GM18502 (cell line): ENCODE results near the gene TRAF7.
"Not testable (repeated sequence)": the region's sequence is repeated elsewhere in the genome, so short reads cannot be mapped to it uniquely, and the experiment has no call there.

Experiments
- ATAC-seq: cut with Tn5 transposase; IDR thresholded peaks from one replicate; pipeline ENCODE4 v1.9.1; 2021; ENCODE audit warnings: mild to moderate bottlenecking; ENCODE audit not compliant: unreplicated experiment, poor library complexity

Gene TRAF7

DNA sequence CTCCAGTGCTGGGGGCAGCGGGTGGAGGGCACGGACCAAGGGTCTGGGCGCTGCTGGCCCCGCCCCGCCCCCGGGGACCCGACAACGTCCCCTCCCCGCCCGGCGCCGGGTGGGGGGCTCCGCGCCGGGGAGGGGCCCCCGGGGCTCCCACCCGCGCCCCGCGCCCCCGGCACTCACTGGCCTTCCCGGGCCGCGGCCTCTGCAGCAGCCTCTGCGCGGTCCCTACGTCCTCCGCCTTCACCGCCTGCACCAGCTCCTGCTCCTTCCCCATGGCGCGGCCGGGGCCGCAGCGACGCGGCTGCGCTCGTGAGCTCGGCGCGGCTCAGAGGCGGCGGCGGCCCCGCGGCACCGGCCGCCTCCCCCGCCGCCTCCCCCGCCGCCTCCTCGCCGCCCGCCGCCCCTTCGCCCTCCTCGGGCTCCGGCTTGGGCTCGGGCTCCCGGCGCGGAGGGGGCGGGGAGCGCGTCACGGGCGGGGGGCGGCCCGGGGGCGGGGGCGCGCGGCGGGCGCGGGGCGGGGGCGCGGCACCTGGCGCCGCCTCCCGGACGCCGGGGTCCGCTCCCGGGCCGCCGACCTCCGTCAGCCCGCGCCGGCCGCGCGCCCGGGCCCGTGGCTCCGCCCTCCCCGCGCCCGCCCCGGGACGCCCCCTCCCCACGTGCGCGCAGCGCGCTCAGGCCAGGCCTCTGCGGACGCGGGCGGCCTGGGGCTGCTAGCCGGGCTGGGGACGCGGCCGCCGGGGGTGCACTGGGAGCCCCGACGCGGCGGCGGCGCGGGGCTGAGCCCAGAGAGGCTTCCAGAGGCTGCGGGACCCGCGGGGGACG is 40.8 kb downstream of the TRAF7 start, which contains the start of gene CASKIN1:
Gene CASKIN1, minus strand, starts transcription at position 444 of the 819 bp plus-strand sequence. Its CDS starts 173 bp downstream, at position 271.
- no peak for ATAC-seq

DNA sequence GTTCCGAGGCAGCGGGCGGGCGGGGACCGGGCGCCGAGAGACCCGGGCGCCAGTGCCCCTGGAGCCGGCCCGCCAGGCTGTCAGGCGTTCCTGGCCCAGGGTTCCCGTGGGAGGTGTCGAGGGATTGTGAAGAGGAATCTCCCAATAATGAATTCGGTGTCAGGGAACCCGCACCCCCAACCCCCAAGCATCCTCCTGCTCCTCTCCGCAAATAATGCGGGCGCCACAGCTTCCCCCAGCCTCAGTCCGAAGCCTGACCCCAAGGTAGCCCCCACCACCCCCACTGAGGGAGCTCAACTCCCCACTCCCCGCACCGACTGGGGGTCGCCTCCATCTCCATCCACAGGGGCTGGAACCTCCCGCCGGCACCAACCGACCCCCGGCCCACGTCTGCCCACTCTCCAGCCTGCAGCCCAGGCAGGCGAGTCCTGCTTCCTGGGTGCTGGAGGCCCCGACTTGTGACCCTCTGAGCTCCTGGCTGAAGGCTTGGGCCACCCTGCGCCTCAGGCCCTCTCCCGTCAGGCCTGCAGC is 41.5 kb downstream of the TRAF7 start:
- ATAC-seq: no peak

DNA sequence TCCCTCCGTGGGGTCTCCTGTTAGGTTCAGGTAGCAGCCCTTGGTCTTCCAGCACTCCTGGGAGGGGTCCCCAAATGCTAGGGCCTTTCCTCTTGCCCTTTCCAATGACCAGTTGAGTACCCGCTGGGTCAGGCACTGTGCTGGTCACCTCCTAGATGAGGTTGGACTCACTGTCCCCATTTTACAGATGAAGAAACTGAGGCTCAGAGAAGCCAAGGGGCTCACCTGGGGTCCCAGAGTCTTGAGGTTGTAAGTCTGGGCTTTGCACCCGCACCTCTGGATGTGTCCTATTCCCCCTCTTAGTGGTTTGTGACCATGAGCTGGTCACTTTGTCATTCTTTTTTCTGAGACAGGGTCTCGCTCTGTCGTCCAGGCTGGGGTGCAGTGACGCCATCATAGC is 42.2 kb downstream of the TRAF7 start:
- no peak for ATAC-seq

DNA sequence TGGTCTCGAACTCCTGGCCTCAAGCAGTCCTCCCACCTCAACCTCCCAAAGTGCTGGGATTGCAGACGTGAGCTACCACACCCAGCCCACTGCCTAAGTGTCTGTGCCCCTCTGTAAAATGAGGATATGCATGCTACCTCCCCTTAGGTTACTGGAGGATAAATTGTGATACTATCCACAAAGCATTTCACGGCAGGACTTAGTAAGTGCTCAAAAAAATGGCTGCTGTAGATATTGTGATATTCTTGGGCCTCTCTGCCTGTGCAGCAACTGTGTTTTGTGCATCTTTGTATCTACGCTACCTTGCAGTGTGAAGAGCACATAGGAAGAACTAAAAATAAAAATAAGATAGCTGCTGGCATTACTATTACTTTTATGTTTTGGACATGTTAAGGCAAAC is 42.7 kb downstream of the TRAF7 start:
- no peak for ATAC-seq

DNA sequence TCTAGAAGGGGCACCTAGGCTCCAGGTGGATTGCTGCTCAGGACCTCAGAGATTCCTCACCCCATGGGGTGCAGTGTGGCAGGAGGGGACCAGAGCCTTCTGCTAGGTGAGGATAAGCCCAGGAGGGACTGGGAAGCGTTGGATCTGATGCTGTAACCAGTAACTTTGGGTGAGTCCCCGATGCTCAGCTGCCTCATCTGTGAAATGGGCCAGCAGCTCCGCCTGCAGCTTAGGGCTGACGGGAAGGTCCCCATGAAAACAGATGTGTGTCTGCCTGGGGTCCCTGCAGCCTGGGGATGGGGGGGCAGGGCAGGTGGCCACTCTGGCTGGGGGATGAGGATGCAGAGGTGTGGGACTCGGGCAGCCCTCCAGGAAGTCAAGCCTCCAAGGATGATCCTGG is 43.5 kb downstream of the TRAF7 start:
- ATAC-seq: no peak

DNA sequence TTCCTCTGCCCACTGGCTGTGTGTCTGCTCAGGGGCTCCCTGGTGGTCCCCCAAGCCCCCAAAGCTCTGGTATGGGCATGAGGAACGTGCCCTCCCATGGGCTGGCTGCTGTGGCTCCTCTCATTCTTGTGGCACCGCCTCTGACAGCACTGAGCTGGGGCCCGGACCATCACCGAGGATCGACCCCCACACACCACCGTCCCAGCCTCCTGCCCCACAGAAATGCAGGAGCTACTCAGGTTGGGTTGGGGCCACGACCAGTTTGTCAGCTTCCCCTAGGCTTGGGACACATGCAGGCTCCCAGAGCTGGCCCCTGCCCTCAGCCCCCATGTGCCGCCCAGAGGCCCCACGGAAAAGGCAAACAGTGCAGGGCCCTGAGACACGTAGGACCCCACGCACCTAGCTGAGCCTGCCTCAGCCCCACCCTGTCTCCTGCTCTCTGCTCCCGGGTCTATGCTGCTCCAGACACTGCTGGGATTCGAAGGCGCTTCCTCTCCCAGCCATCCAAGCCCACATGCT is 44.1 kb downstream of the TRAF7 start:
- no peak for ATAC-seq

DNA sequence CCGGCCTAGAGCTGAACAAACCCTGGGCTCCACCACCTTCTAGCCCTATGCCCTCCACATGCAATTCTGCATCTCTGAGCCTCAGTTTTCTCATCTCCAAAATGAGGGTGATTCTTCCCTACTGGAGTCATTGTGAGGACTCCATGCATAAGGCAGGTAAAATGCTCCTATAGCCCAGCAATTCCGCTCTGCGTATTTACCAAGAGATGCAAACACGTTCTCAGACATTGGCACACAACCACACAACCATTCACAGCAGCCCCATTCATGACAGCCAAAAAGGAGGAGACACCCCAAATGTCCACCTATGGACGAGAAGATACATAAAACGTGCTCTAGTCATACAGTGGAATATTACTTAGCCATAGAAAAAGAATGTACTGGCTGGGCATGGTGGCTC is 44.7 kb downstream of the TRAF7 start:
- ATAC-seq: no peak

DNA sequence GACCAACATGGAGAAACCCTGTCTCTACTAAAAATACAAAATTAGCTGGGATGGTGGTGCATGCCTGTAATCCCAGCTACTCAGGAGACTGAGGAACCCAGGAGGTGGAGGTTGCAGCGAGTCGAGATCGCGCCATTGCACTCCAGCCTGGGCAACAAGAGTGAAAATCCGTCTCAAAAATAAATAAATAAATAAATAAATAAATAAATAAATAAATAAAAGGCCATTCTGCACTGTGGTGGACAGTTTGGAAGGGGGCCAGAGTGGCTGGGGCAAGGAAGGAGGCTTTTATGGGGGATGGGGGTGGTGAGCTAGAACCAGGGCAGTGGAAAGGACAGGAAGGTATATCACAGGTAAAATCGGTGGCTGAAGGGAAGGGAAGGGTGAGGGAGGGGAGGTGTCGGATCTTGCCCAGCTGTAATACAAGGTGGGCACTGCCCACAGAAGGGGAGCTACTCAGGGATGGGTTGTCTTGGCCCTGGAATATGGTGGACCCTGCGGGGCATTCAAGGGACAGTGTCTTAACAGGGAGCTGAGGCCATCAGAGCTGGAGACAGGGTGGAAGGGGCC is 47.6 kb downstream of the TRAF7 start:
- ATAC-seq: not testable (repeated sequence)

DNA sequence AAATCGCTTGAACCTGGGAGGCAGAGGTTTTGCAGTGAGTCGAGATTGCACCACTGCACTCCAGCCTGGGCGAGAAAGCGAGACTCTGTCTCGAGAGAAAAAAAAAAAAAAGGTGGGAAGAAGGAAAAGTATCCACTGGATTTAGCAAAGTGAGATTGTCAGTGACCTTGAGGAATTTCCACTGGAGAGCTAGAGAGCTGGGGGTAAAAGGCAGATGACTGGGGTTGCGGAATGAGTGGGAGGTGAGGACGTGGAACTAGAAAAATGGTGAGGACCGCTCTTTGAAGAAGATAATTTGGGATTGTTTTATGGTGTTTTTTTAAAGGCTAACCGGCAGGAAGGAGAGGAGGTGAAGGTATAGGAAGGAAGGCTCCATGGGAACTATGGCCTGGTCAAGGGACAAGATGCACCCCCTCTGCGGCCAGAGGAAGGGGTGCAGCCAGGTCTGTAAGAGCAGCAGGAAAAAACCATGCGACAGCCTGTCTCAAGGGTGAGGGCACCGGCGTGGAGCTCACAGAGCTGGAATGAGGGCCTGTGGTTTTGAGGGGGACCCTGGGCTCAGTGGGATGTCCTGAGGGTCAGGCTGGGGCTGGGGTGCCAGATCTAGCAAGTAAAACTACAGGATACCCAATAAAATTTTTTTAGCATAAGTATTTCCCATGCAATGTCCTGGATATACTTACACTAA is 49.0 kb downstream of the TRAF7 start:
- no peak for ATAC-seq

DNA sequence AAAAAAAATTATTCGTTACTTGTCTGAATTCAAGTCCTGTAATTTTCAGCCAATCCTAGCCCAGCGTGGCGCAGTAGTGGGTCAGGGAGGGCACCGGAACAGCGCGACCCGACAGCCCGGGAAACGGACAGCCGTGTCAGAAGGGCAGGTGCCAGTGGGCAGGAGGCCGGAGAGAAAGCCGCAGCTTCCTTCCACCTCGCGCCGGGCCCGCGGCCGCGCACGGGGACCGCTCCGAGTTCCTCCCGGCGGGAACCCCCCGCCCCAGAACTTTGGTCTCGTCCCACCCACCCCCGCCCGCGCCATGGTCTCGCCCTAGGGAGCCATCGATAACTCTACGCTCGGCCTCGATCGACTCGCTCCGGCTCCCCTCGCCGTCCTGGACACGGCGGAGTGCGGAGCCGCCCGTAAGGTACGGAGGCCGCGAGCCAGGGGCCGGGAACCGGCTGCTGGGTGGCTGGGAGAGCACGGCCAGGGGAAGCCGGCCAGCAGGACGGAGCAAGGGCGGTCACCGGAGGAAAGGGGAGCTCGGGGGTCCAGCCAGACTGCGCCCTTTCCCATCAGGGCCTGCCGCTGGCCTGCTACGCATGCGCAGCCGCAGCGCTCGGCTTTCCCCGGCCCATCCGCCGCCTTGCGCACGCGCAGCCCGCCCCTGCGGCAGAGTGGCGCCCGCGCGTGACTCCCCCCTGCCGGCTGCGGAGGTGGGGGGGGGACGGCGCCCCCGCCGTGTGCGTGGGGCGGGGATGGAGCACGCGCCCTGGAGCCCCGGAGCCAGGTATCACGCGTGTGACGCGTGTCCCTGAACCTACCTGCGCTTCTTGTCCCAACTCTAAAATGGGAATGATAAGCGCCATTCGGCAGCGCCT is 49.8 kb downstream of the TRAF7 start, which contains the start of gene MLST8:
Gene MLST8, plus strand, starts transcription at position 351 of the 863 bp plus-strand sequence. CDS start 632 bp downstream, outside the sequence.
- peak; percentile 74 for ATAC-seq

DNA sequence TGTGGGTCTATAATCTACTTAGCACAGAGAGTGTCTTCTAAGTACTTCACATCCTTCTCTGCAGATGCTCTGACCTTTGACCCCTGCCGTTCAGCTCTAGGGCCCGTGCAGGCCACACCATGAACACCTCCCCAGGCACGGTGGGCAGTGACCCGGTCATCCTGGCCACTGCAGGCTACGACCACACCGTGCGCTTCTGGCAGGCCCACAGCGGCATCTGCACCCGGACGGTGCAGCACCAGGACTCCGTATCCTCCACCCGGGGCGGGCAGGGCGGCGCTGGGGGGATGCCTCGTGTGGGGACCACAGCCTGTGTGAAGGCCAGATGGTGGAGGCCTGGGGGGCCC is 50.4 kb downstream of the TRAF7 start:
- peak; percentile 14 for ATAC-seq

DNA sequence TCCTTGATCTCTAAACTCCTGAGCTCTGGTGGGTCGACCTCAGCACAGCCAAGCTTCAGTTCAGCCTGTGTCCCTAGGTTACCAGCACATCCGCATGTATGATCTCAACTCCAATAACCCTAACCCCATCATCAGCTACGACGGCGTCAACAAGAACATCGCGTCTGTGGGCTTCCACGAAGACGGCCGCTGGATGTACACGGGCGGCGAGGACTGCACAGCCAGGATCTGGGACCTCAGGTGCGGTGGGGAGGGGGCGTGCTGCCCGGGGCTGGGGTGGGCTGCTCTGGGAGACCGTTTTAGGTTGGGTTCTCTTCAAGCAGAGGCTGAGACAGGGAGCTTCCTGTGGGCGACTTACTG is 50.8 kb downstream of the TRAF7 start:
- ATAC-seq: no peak

DNA sequence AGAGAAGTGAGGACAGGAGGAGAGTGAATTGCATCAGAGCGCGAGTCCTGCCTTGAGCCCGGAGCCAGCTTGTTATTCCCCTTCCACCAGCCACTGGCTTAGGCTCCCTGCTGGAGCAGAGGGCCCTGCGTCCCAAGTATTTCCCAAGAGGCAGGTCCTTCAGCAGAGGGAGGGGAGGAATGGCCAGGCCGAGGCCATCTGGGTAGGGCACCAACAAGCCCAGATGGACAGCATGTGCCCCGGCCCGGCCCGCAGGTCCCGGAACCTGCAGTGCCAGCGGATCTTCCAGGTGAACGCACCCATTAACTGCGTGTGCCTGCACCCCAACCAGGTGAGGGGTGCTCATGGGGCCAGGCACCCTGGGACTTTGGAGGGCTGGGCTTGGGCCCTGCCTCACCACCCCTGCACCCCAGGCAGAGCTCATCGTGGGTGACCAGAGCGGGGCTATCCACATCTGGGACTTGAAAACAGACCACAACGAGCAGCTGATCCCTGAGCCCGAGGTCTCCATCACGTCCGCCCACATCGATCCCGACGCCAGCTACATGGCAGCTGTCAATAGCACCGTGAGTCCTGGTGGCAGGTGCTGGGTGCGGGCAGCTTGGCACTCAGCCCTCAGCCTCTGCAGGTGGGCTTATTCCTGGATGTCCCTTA is 51.3 kb downstream of the TRAF7 start:
- ATAC-seq: no peak

DNA sequence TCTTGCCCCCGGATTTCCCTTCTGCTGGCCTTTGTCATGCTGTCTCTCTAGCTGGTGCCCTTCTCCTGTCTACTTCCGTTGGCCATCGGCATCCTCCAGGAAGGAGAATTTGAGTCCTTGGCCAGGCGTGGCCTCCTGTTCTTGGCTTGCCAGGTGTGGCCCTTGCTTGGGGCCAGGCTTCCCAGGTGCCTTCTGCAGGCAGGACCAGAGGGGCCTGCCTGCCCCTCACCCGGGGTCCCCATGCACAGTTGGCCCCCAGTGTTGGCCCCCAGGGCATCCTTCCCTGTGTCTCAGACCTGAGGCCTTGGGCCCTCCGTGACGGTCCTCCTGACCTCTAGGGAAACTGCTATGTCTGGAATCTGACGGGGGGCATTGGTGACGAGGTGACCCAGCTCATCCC is 52.3 kb downstream of the TRAF7 start:
- no peak for ATAC-seq

DNA sequence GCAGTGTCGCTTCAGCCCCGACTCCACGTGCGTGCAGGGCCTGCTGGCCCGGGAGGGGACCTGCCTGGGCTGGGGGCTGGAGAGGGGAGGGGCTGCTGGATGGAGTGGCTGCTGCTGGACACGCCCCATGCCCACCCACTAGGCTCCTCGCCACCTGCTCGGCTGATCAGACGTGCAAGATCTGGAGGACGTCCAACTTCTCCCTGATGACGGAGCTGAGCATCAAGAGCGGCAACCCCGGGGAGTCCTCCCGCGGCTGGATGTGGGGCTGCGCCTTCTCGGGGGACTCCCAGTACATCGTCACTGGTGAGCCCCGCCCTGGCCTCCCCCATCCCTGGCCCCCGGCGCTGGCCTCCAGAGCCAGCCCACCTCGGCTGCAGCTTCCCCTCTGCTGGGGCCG is 52.7 kb downstream of the TRAF7 start:
- ATAC-seq: no peak

DNA sequence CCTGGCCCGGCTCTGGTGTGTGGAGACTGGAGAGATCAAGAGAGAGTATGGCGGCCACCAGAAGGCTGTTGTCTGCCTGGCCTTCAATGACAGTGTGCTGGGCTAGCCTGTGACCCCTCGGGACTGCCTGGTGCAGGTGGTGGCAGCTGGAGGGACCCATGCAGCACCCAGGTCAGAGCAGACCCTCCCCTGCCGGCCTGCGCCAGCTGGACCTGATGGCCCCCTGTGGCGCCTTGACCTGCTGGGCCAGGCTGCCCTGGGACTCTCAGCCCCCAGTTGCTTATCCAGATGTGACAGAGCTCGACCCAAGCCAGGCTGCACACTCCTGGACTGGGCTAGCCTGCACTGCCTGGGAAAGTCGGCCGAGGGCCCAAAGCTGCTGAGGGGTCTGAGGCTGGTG is 53.2 kb downstream of the TRAF7 start:
- no peak for ATAC-seq

DNA sequence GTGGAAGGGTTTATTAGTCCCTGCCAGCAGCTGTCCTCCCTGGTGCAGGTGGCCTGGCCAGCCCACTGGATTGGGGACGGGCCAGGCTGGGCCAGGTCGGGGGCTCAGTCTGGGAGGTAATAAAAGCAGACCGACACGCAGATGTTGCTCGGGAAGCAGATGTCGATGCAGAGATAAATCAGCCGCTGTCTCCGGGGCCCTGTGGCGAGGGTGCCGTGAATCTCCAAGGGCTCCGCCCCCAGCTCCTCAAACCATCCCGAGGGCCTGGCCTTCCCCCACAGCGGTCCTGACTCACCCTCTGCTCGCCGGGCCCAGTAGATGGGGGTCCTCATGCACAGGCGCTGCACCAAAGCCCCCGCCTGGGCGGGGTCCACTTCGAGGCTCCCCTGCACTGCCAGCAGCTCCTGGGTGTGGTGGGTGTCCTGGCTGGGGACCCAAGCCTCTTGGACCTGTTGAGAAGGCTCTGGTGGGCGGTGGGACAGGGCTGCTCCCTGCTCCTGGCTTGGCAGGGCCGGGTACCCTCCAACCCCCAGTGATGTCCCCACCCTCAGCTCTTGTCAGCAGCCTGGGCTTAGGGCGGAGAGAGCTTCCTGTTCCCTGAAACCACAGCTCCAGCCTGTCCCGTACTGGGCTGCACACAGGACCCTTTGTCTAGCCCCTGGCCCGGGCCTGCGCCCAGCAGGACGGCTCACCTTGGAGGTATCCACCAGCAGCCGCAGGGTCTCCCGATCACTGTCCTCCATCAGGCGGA is 53.9 kb downstream of the TRAF7 start:
- ATAC-seq: no peak

DNA sequence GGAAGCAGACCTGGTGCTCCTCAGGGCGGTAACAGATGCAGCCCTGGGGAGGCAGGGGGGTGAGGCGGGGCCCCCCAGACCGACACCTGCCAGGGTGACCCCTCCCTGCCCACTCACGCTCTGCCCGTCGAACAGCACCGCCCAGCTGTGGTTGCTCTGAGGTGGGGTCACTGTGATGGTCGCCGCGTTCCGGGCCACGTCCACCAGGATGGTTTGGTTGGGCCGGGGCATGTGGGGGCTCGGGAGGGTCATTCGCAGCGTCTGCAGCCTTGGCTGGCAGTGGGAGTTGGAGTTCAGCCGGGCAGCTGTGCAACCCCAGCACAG is 54.4 kb downstream of the TRAF7 start:
- no peak for ATAC-seq
